ENCODE measurements around the gene CPLANE2. TPM values are rescaled to one million over a fixed set of nuclear protein-coding genes. Genes with fewer than 3 reads are reported as not detected.
"Not testable (repeated sequence)": the region's sequence is repeated elsewhere in the genome, so short reads cannot be mapped to it uniquely, and the experiment has no call there.

Gene CPLANE2
- total RNA-seq, 2 experiments from 2014 or later = 5.1 to 6.1 TPM

DNA sequence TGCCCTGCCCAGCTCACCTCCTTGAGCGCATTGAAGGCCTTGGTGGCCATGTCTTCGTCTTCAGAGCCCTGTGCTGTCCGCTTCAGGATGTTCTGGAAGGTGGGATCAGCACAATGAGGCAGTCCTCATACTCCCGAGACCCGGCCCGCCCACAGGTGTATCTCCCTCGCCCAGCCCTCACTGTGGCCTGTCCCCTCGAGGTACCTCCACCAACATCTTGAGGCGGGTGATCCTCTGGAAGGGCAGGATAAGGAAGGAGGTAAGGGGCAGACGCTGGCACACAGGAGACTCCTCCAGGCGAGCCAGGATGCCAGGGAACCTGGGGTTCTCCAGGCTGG, 31.7 kb downstream of the CPLANE2 start:
- ChIA-PET CTCF (interaction anchor here (1.1 to 4.5 kb wide), 4 partner anchors 25 to 158 kb away, joined by 4 to 18 read pairs (median 11); no protein-coding TSS in a partner anchor), POLR2A (interaction anchor here (1.3 kb wide), 1 partner anchor 39 kb away, joined by 3 read pairs; no protein-coding TSS in a partner anchor)
- Mint-ChIP-seq H3K27me3 (ENCODE audit: low read depth) (no peaks in the 10 kb centered on the region), H3K36me3 (ENCODE audit: low read depth) (no peaks in the 10 kb centered on the region), H3K4me1 (ENCODE audit: low read depth) (peaks cover 11% of the 10 kb centered on the region), H3K4me3 (peak overlapping the region; percentile 20), H3K27ac (no peak overlapping the region), H3K9me3 (ENCODE audit: insufficient read depth) (no peaks in the 10 kb centered on the region)
- no peak for ATAC-seq
- DNase-seq = no peak

DNA sequence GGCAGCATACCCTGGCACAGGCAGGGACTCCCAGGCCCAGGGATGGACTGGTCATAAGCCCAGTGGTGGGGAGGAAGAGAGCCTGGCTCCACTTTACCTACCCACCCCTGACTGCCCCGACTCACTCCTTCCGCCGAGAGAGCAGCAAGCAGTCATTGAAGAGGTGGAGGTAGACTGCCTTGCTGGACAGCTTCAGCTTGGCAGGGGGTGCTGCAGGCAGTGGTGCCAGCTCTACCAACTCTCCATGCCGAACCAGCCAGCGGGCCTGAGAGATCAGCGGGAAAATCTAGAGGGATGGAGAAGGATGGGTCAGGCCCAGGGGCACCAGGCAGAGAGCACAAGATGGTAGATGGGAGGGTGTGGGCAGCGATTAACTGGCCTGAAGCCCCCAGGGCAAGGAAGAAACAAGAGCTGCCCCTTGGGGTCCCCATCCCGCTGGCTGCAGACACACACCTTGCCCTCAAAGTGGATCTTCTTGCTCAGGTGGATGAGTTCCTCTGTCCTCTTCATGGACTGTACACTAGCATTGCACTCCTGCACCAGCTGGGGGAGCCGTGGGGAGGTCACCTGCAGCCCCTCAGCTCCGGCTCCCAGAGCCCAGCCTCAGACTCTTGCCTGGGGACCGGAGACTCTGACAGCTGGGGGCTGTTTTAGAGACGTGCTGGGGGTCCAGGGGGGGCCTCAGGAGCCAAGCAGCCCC, 32.2 kb downstream of the CPLANE2 start:
- ChIA-PET POLR2A (interaction anchor here (1.3 to 1.4 kb wide), 2 partner anchors 13 to 40 kb away, joined by 3 read pairs; no protein-coding TSS in a partner anchor), CTCF (interaction anchor here (1.1 to 4.5 kb wide), 4 partner anchors 25 to 159 kb away, joined by 4 to 18 read pairs (median 11); no protein-coding TSS in a partner anchor)
- Mint-ChIP-seq H3K36me3 (ENCODE audit: low read depth) (no peaks in the 10 kb centered on the region), H3K27me3 (ENCODE audit: low read depth) (no peaks in the 10 kb centered on the region), H3K27ac (no peak overlapping the region), H3K9me3 (ENCODE audit: insufficient read depth) (no peaks in the 10 kb centered on the region), H3K4me3 (peak overlapping the region; percentile 20), H3K4me1 (ENCODE audit: low read depth) (peaks cover 11% of the 10 kb centered on the region)
- ATAC-seq = no peak
- DNase-seq = peak; percentile 68

- ChIA-PET CTCF (interaction anchor here (0.8 to 4.5 kb wide), 5 partner anchors 13 to 159 kb away, joined by 3 to 18 read pairs (median 7); no protein-coding TSS in a partner anchor), POLR2A (interaction anchor here (1.3 to 1.4 kb wide), 2 partner anchors 13 to 40 kb away, joined by 3 read pairs; no protein-coding TSS in a partner anchor)
- H3K27ac Mint-ChIP-seq = no peak overlapping the region
- no peak overlapping the region for H3K4me3 Mint-ChIP-seq
- H3K27me3 Mint-ChIP-seq (ENCODE audit: low read depth) = no peaks in the 10 kb centered on the region
- ATAC-seq (no peak), DNase-seq (no peak)
- no peaks in the 10 kb centered on the region for H3K36me3 Mint-ChIP-seq (ENCODE audit: low read depth)
- no peaks in the 10 kb centered on the region for H3K9me3 Mint-ChIP-seq (ENCODE audit: insufficient read depth)
- H3K4me1 Mint-ChIP-seq (ENCODE audit: low read depth) = peaks cover 14% of the 10 kb centered on the region
Measured at GRCh38 chr1:16204216-16204615, 32.8 kb downstream of the CPLANE2 start.

- peaks cover 20% of the 10 kb centered on the region for H3K4me1 Mint-ChIP-seq (ENCODE audit: low read depth)
- H3K4me3 Mint-ChIP-seq = no peak overlapping the region
- no peak overlapping the region for H3K27ac Mint-ChIP-seq
- ChIA-PET CTCF (interaction anchor here (0.8 to 4.5 kb wide), 5 partner anchors 13 to 160 kb away, joined by 3 to 18 read pairs (median 7); no protein-coding TSS in a partner anchor), POLR2A (interaction anchor here (1.4 kb wide), 1 partner anchor 14 kb away, joined by 3 read pairs; no protein-coding TSS in a partner anchor)
- H3K36me3 Mint-ChIP-seq (ENCODE audit: low read depth) = peaks cover 3% of the 10 kb centered on the region
- no peaks in the 10 kb centered on the region for H3K9me3 Mint-ChIP-seq (ENCODE audit: insufficient read depth)
- ATAC-seq (no peak), DNase-seq (no peak)
- H3K27me3 Mint-ChIP-seq (ENCODE audit: low read depth) = no peaks in the 10 kb centered on the region
Measured at GRCh38 chr1:16203550-16203949, 33.4 kb downstream of the CPLANE2 start.

DNA sequence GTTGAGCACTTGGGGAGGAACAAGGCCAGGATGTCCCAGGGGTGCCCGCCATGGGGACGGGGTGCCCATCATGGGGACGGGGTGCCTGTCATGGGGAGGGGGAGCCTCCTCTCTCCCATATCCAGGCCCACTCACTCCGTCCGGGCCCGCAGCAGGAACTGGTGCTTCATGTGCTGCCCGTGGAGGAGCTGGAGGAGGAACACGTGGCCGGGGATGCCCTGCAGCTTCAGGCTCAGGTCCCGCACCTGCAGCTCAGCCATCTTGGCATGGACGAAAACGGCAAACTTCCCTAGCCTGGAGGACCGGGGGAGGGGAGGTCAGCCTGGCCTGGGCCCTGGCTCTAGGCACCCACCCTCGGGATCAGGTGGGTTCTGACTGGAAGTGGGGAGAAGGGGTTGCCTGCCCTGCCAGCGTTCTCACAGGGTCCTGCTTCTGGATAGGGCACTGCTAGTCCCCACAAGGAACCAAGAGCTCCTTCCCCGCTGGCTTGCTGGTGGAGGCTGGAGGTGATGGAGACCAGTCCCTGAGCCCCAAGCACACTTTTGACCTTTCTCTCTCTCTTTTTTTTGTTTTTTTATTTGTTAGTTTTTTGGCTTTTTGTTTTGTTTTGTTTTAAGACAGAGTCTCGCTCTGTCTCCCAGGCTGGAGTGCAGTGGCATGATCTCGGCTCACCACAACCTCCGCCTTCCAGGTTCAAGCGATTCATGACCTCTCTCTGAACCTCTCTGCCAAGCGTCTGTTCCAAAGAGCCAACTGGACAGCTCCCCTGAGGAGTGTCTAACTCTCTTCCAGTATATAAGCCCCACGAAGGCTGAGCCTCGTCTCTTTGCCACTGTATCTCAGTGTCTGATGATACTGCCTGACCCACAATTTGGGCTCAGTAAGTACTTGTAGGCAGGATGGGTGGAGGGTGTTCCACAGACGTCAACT, 34.4 kb downstream of the CPLANE2 start:
- Mint-ChIP-seq H3K27me3 (ENCODE audit: low read depth) (no peaks in the 10 kb centered on the region), H3K36me3 (ENCODE audit: low read depth) (peaks cover 3% of the 10 kb centered on the region), H3K9me3 (ENCODE audit: insufficient read depth) (no peaks in the 10 kb centered on the region), H3K4me3 (no peak overlapping the region), H3K4me1 (ENCODE audit: low read depth) (peaks cover 20% of the 10 kb centered on the region), H3K27ac (no peak overlapping the region)
- ATAC-seq = no peak
- no peak for DNase-seq
- POLR2A ChIA-PET = interaction anchor here (0.7 to 1.2 kb wide), 2 partner anchors 15 to 164 kb away, joined by 3 to 4 read pairs; no protein-coding TSS in a partner anchor
- CTCF ChIA-PET = interaction anchor here (0.6 to 4.5 kb wide), 4 partner anchors 12 to 161 kb away, joined by 3 to 18 read pairs (median 9); no protein-coding TSS in a partner anchor

DNA sequence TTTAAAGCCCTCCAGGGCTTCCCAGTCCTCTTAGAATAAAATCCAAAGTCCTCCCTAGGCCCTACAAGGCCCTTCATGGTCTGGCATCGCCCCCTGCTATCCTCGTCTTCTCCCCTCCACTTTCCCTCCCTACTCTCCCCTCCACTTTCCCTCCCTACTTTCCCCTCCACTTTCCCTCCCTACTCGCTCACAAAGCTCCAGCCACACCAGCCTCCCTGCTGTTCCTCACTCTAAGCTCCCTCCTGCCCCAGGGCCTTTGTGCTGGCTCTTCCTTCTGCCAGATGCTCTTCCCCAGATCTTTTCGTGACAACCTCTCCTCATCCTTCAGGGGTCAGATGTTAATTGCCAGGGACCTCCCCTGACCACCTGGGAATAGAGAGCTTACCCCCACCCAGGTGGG, 37.3 kb downstream of the CPLANE2 start:
- Mint-ChIP-seq H3K36me3 (ENCODE audit: low read depth) (peaks cover 3% of the 10 kb centered on the region), H3K9me3 (ENCODE audit: insufficient read depth) (no peaks in the 10 kb centered on the region), H3K4me1 (ENCODE audit: low read depth) (peaks cover 10% of the 10 kb centered on the region), H3K27me3 (ENCODE audit: low read depth) (no peaks in the 10 kb centered on the region), H3K27ac (no peak overlapping the region), H3K4me3 (no peak overlapping the region)
- DNase-seq (no peak), ATAC-seq (no peak)
- POLR2A ChIA-PET = no interaction called here
- CTCF ChIA-PET = interaction anchor here (2.0 to 2.8 kb wide), 3 partner anchors 18 to 121 kb away, joined by 4 to 12 read pairs (median 5); no protein-coding TSS in a partner anchor

GRCh38 chr1:16199157-16199501, 37.9 kb downstream of the CPLANE2 start:
- ChIA-PET CTCF (interaction anchor here (2.0 to 2.8 kb wide), 3 partner anchors 18 to 121 kb away, joined by 4 to 12 read pairs (median 5); no protein-coding TSS in a partner anchor), POLR2A (interaction anchor here (0.6 kb wide), 1 partner anchor 168 kb away, joined by 3 read pairs; the partner anchor contains the start of gene SZRD1)
- peaks cover 9% of the 10 kb centered on the region for H3K4me1 Mint-ChIP-seq (ENCODE audit: low read depth)
- H3K27ac Mint-ChIP-seq = peak overlapping the region; percentile 24
- H3K9me3 Mint-ChIP-seq (ENCODE audit: insufficient read depth) = no peaks in the 10 kb centered on the region
- H3K27me3 Mint-ChIP-seq (ENCODE audit: low read depth) = no peaks in the 10 kb centered on the region
- H3K4me3 Mint-ChIP-seq = no peak overlapping the region
- ATAC-seq (no peak), DNase-seq (no peak)
- peaks cover 3% of the 10 kb centered on the region for H3K36me3 Mint-ChIP-seq (ENCODE audit: low read depth)

- ATAC-seq = no peak
Measured at GRCh38 chr1:16198444-16199156, 38.4 kb downstream of the CPLANE2 start.

GRCh38 chr1:16196874-16197273, 40.1 kb downstream of the CPLANE2 start:
- Mint-ChIP-seq H3K4me3 (no peak overlapping the region), H3K4me1 (ENCODE audit: low read depth) (peaks cover 9% of the 10 kb centered on the region), H3K27ac (no peak overlapping the region), H3K9me3 (ENCODE audit: insufficient read depth) (no peaks in the 10 kb centered on the region), H3K36me3 (ENCODE audit: low read depth) (peaks cover 3% of the 10 kb centered on the region), H3K27me3 (ENCODE audit: low read depth) (no peaks in the 10 kb centered on the region)
- ChIA-PET POLR2A (interaction anchor here (0.7 kb wide), 1 partner anchor 19 kb away, joined by 3 read pairs; no protein-coding TSS in a partner anchor), CTCF (no interaction called here)
- ATAC-seq = no peak
- DNase-seq = no peak

More at GRCh38 chr1:16198444-16199156, 38.4 kb downstream of the CPLANE2 start:
- H3K4me3 Mint-ChIP-seq = no peak overlapping the region
- no peak for DNase-seq
- H3K27me3 Mint-ChIP-seq (ENCODE audit: low read depth) = no peaks in the 10 kb centered on the region
- H3K9me3 Mint-ChIP-seq (ENCODE audit: insufficient read depth) = no peaks in the 10 kb centered on the region
- POLR2A ChIA-PET = interaction anchor here (0.6 kb wide), 1 partner anchor 169 kb away, joined by 3 read pairs; the partner anchor contains the start of gene SZRD1
- CTCF ChIA-PET = interaction anchor here (1.1 to 2.8 kb wide), 3 partner anchors 116 to 189 kb away, joined by 3 to 12 read pairs (median 5); no protein-coding TSS in a partner anchor
- H3K36me3 Mint-ChIP-seq (ENCODE audit: low read depth) = peaks cover 3% of the 10 kb centered on the region
- H3K27ac Mint-ChIP-seq = peak overlapping the region; percentile 24
- peaks cover 9% of the 10 kb centered on the region for H3K4me1 Mint-ChIP-seq (ENCODE audit: low read depth)

DNA sequence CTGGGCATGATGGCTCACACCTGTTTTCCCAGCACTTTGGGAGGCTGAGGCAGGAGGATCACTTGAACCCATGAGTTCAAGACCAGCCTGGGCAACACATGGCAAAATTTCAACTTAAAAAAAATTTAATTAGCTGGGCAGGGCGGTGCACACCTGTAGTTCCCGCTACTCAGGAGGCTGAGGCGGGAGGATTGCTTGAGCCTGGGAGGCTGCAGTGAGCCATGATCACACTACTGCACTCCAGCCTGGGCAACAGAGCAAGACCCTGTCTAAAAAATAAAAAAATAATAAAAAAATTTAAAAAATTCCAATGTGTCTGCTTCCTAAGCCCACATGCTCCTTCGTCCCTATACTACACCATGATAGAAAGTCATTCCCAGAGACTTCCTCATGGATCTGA, 40.8 kb downstream of the CPLANE2 start:
- DNase-seq; H3K36me3 Mint-ChIP-seq (ENCODE audit: low read depth); H3K4me3 Mint-ChIP-seq; H3K4me1 Mint-ChIP-seq (ENCODE audit: low read depth); H3K9me3 Mint-ChIP-seq (ENCODE audit: insufficient read depth); H3K27me3 Mint-ChIP-seq (ENCODE audit: low read depth); CTCF ChIA-PET; H3K27ac Mint-ChIP-seq; POLR2A ChIA-PET; ATAC-seq: not testable (repeated sequence)

DNA sequence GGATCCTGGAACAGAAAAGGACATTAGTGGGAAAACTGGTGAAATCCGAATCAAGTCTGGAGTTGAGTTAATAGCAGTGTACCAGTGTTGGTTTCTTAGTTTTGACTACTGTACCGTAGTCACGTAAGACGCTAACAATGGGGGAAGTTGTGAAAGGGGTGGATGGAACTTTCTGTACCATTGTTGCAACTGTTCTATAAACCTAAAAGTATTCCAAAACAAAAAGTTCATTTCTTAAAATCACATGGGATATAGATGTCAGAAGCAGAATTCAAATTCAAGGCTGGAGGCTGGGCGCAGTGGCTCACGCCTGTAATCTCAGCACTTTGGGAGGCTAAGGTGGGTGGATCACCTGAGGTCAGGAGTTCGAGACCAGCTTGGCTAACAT, 41.5 kb downstream of the CPLANE2 start:
- CTCF ChIA-PET = no interaction called here
- ATAC-seq = no peak
- peaks cover 9% of the 10 kb centered on the region for H3K4me1 Mint-ChIP-seq (ENCODE audit: low read depth)
- H3K27me3 Mint-ChIP-seq (ENCODE audit: low read depth) = peaks cover 3% of the 10 kb centered on the region
- no peak for DNase-seq
- H3K36me3 Mint-ChIP-seq (ENCODE audit: low read depth) = peaks cover 3% of the 10 kb centered on the region
- no peak overlapping the region for H3K27ac Mint-ChIP-seq
- H3K9me3 Mint-ChIP-seq (ENCODE audit: insufficient read depth) = no peaks in the 10 kb centered on the region
- no peak overlapping the region for H3K4me3 Mint-ChIP-seq
- POLR2A ChIA-PET = no interaction called here
